HEK293 (cell line): ENCODE results near the gene GALNT1.

Source experiments
- CTCF ChIA-PET: fragments of 350-600 bp; formaldehyde crosslinking; extraction: SDS; loops from one replicate; lab custom pipeline; 2021; ENCODE audit warnings: antibody characterized with exemption; lab: Yijun Ruan, JAX
- POLR2A ChIA-PET: fragments of 300-600 bp; formaldehyde crosslinking; extraction: SDS; loops from one replicate; lab custom pipeline; 2020; ENCODE audit warnings: antibody characterized with exemption, inconsistent platforms; lab: Yijun Ruan, JAX
- H3K27ac ChIP-seq: fragments of 200-500 bp; sonication (Bioruptor generic); 2 replicates; pipeline ENCODE4 v1.5.1; 2014; ENCODE audit warnings: low read depth, low read length, control low read depth, inconsistent platforms; ENCODE audit errors: extremely low read depth
- H3K36me3 ChIP-seq, 2 experiments: fragments of 200-500 bp in 1 of 2; sonication (Bioruptor generic) in 1 of 2; 1 replicate in 1 of 2; 2 replicates in 1 of 2; pipeline ENCODE4 v1.5.1; 2014 to 2017; ENCODE audit warnings: inconsistent platforms in 2 of 2, low read length in 2 of 2; ENCODE audit not compliant: control insufficient read depth in 2 of 2, insufficient read depth in 1 of 2
- H3K4me1 ChIP-seq: fragments of 200-500 bp; sonication (Bioruptor generic); 2 replicates; pipeline ENCODE4 v1.5.1; 2014; ENCODE audit warnings: mild to moderate bottlenecking, low read length, inconsistent platforms; ENCODE audit not compliant: control insufficient read depth, insufficient read depth
- H3K4me3 ChIP-seq: 2 replicates; pipeline ENCODE4 v1.5.1; 2011; ENCODE audit warnings: low read depth, mild to moderate bottlenecking, control low read depth, low read length, moderate library complexity
- H3K9me3 ChIP-seq: fragments of 200-500 bp; sonication (Bioruptor generic); 2 replicates; pipeline ENCODE4 v1.5.1; 2014; ENCODE audit warnings: low read depth, low read length, inconsistent platforms; ENCODE audit not compliant: control insufficient read depth, insufficient read depth
- HOXD13 ChIP-seq: sonication (generic); formaldehyde crosslinking; IDR thresholded peaks from 2 replicates; pipeline ENCODE4 v1.8.0; 2022; ENCODE audit warnings: missing genetic modification reagents, borderline replicate concordance
- REST ChIP-seq: fragments of 450-650 bp; formaldehyde crosslinking; IDR thresholded peaks from 2 replicates; pipeline ENCODE4 v1.5.1; 2016; ENCODE audit warnings: missing biosample characterization, missing genetic modification characterization
- ZBTB11 ChIP-seq: fragments of 450-650 bp; formaldehyde crosslinking; conservative IDR thresholded peaks from 2 replicates; pipeline ENCODE4 v1.5.1; 2016; ENCODE audit warnings: low read depth, missing biosample characterization, missing genetic modification characterization
- ZBTB8A ChIP-seq: fragments of 450-650 bp; formaldehyde crosslinking; IDR thresholded peaks from 2 replicates; pipeline ENCODE4 v1.5.1; 2016; ENCODE audit warnings: missing biosample characterization, missing genetic modification characterization
- ZFP37 ChIP-seq: fragments of 450-650 bp; formaldehyde crosslinking; IDR thresholded peaks from 2 replicates; pipeline ENCODE4 v1.5.1; 2016; ENCODE audit warnings: missing biosample characterization, missing genetic modification characterization
- ZNF140 ChIP-seq: fragments of 450-650 bp; formaldehyde crosslinking; IDR thresholded peaks from 2 replicates; pipeline ENCODE4 v1.5.1; 2016; ENCODE audit warnings: missing biosample characterization, missing genetic modification characterization
- ZNF266 ChIP-seq: fragments of 450-650 bp; formaldehyde crosslinking; IDR thresholded peaks from 2 replicates; pipeline ENCODE4 v1.5.1; 2016; ENCODE audit warnings: missing biosample characterization, missing genetic modification characterization, low read depth
- ZNF280D ChIP-seq: fragments of 450-650 bp; formaldehyde crosslinking; IDR thresholded peaks from 2 replicates; pipeline ENCODE4 v1.5.1; 2016; ENCODE audit warnings: missing biosample characterization, missing genetic modification characterization
- ZNF394 ChIP-seq: fragments of 450-650 bp; formaldehyde crosslinking; IDR thresholded peaks from 2 replicates; pipeline ENCODE4 v1.5.1; 2016; ENCODE audit warnings: missing biosample characterization, missing genetic modification characterization, mild to moderate bottlenecking, moderate library complexity, borderline replicate concordance
- ZNF426 ChIP-seq: fragments of 450-650 bp; formaldehyde crosslinking; IDR thresholded peaks from 2 replicates; pipeline ENCODE4 v1.5.1; 2017; ENCODE audit warnings: missing biosample characterization, missing genetic modification characterization, mild to moderate bottlenecking, inconsistent platforms, moderate library complexity
- ZNF433 ChIP-seq: fragments of 450-650 bp; formaldehyde crosslinking; IDR thresholded peaks from 2 replicates; pipeline ENCODE4 v1.5.1; 2016; ENCODE audit warnings: missing biosample characterization, missing genetic modification characterization, low read depth
- ZNF48 ChIP-seq: fragments of 450-650 bp; formaldehyde crosslinking; IDR thresholded peaks from 2 replicates; pipeline ENCODE4 v1.5.1; 2016; ENCODE audit warnings: missing biosample characterization, missing genetic modification characterization
- ZNF510 ChIP-seq: fragments of 450-650 bp; formaldehyde crosslinking; IDR thresholded peaks from 2 replicates; pipeline ENCODE4 v1.5.1; 2018; ENCODE audit warnings: mild to moderate bottlenecking, missing genetic modification characterization, missing biosample characterization; ENCODE audit not compliant: insufficient replicate concordance
- ZNF518A ChIP-seq: fragments of 450-650 bp; formaldehyde crosslinking; conservative IDR thresholded peaks from 2 replicates; pipeline ENCODE4 v1.5.1; 2016; ENCODE audit warnings: low read depth, missing biosample characterization, missing genetic modification characterization
- ZNF521 ChIP-seq: fragments of 450-650 bp; formaldehyde crosslinking; IDR thresholded peaks from 2 replicates; pipeline ENCODE4 v1.5.1; 2017; ENCODE audit warnings: missing biosample characterization, mild to moderate bottlenecking, missing genetic modification characterization
- ZNF560 ChIP-seq: fragments of 450-650 bp; formaldehyde crosslinking; IDR thresholded peaks from 2 replicates; pipeline ENCODE4 v1.5.1; 2017; ENCODE audit warnings: missing biosample characterization, missing genetic modification characterization, borderline replicate concordance
- ZNF645 ChIP-seq: fragments of 450-650 bp; formaldehyde crosslinking; IDR thresholded peaks from 2 replicates; pipeline ENCODE4; 2016; ENCODE audit warnings: missing biosample characterization, missing genetic modification characterization
- ZNF664 ChIP-seq: fragments of 450-650 bp; formaldehyde crosslinking; IDR thresholded peaks from 2 replicates; pipeline ENCODE4 v1.5.1; 2016; ENCODE audit warnings: missing biosample characterization, missing genetic modification characterization
- ZSCAN16 ChIP-seq: fragments of 450-650 bp; formaldehyde crosslinking; IDR thresholded peaks from 2 replicates; pipeline ENCODE4 v1.5.1; 2016; ENCODE audit warnings: missing biosample characterization, missing genetic modification characterization
- ZXDB ChIP-seq: fragments of 450-650 bp; formaldehyde crosslinking; IDR thresholded peaks from 2 replicates; pipeline ENCODE4 v1.5.1; 2016; ENCODE audit warnings: missing biosample characterization, missing genetic modification characterization

Gene GALNT1

GRCh38 chr18:35566019-35566418 is 15.5 kb upstream of the GALNT1 start:
- Histone ChIP-seq H3K4me3 (no peak overlapping the region), H3K36me3 (no peaks in the 10 kb centered on the region), H3K9me3 (no peaks in the 10 kb centered on the region), H3K4me1 (no peaks in the 10 kb centered on the region), H3K27ac (no peak overlapping the region)
- ChIA-PET POLR2A (no interaction called here), CTCF (no interaction called here)
- TF ChIP-seq ZNF140 (tag by site-specific recombination) = peak; percentile 67; the same call in 1 of the 2 replicates
- 0 out of 2 replicates have a peak, but pooled peaks have one; percentile 25 for TF ChIP-seq ZXDB (tag by site-specific recombination)
- TF ChIP-seq ZNF426 (tag by site-specific recombination) = peak; percentile 62
- TF ChIP-seq ZNF510 (tag by site-specific recombination) = peak; percentile 41
- TF ChIP-seq ZNF521 (tag by site-specific recombination) = no peak
- TF ChIP-seq REST (tag by site-specific recombination) = 0 out of 2 replicates have a peak, but pooled peaks have one; percentile 21
- TF ChIP-seq ZSCAN16 (tag by site-specific recombination) = no peak
- TF ChIP-seq ZNF560 (tag by site-specific recombination) = 0 out of 2 replicates have a peak, but pooled peaks have one; percentile 20
- no peak for TF ChIP-seq ZNF48 (tag by site-specific recombination)
- no peak for TF ChIP-seq ZNF645 (tag by site-specific recombination)
- peak; percentile 50 for TF ChIP-seq ZBTB8A
- peak; percentile 57; the same call in 1 of the 2 replicates for TF ChIP-seq ZNF433
- TF ChIP-seq ZNF518A (tag by site-specific recombination) = peak; percentile 67
- TF ChIP-seq ZNF266 (tag by site-specific recombination) = 0 out of 2 replicates have a peak, but pooled peaks have one; percentile 25
- peak; percentile 67 for TF ChIP-seq ZBTB11
- TF ChIP-seq ZNF394 = peak; percentile 78; the same call in 1 of the 2 replicates
- no peak for TF ChIP-seq HOXD13 (CRISPR knock-in tag)
- 0 out of 2 replicates have a peak, but pooled peaks have one; percentile 15 for TF ChIP-seq ZNF664 (tag by site-specific recombination)
- TF ChIP-seq ZNF280D (tag by site-specific recombination) = no peak
- TF ChIP-seq ZFP37 = peak; percentile 70; the same call in 1 of the 2 replicates
